WI38 (cell line): ENCODE results near the gene GRIN3B.

ENCODE experiments used
- H3K4me3 ChIP-seq: 2 replicates; pipeline ENCODE4 v1.5.1; 2011; ENCODE audit warnings: low read depth, mild to moderate bottlenecking, control low read depth, low read length
- TF ChIP-seq, protein P1 (sequence below): IDR thresholded peaks from 2 replicates; pipeline ENCODE4 v1.5.1; 2012; ENCODE audit warnings: low read depth, mild to moderate bottlenecking, control low read depth, low read length

The GRIN3B gene

DNA sequence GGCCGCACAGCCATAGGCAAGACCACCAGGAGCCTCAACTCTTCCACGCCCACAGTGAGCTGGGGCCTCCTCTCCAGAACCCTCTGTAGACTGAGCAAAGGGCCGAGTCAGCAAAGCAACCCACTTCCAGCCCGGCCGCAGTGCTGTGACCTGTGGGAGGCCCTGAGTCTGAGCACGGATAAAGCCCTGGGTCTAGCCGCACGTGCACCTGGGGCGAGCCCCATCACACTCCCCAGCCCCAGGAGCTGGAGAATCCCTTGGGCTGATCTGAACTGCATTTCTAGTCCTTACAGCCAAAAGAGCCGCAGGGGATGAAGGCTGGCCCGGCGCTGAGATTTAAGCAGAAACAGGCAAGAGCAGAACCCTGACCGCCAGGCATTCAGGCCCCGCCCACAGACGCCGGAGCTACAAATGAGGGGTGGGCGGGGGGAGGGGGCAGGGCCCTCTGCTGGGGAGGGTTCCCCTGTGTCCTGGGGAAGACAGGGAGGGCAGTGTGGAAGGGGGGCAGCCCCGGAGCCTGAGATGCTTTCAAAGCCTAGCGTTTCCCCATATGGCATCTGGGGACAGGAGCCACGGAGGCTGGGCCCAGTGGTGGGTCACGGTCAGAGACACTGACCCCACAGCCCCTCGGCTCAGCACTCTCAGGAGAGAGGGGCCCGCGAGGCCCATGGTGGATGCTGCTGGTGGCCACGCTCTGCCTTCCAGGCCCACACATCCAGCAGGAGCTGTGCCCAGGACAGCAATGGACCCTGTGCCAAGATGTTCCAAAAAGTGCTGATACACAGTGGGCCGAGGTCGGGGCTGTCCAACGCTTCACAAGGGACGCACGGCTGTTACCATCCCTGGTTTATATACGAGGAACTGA lies 15.8 kb downstream of the GRIN3B start:
- TF ChIP-seq, protein P1, sequence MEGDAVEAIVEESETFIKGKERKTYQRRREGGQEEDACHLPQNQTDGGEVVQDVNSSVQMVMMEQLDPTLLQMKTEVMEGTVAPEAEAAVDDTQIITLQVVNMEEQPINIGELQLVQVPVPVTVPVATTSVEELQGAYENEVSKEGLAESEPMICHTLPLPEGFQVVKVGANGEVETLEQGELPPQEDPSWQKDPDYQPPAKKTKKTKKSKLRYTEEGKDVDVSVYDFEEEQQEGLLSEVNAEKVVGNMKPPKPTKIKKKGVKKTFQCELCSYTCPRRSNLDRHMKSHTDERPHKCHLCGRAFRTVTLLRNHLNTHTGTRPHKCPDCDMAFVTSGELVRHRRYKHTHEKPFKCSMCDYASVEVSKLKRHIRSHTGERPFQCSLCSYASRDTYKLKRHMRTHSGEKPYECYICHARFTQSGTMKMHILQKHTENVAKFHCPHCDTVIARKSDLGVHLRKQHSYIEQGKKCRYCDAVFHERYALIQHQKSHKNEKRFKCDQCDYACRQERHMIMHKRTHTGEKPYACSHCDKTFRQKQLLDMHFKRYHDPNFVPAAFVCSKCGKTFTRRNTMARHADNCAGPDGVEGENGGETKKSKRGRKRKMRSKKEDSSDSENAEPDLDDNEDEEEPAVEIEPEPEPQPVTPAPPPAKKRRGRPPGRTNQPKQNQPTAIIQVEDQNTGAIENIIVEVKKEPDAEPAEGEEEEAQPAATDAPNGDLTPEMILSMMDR: no peak
- no peak overlapping the region for H3K4me3 ChIP-seq

DNA sequence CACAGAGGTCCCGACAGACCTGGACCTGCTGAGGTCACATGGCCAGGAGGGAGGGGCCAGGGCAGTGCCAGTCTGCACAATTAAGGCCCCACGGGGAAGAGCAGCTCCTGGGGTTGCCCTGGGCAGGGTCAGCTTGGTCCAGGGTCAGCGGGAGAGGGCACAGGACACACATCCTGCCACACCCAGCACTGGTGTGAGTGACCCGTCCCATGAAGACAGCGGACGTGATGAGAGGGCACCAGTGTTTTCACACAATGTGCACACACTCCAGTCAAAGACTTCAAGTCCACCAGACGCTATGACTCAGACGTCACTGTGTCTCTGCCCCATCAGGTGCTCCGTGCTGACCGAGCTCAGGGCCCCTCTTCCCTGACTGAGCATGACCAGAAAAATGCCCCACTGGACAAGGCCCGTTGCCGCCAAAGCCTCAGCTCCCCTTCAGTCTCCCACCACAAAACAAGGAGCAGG lies 16.5 kb downstream of the GRIN3B start:
- TF ChIP-seq, protein P1: no peak
- H3K4me3 ChIP-seq: peak overlapping the region; percentile 24; the same call in 1 of the 2 replicates

- peak overlapping the region; percentile 24; the same call in 1 of the 2 replicates for H3K4me3 ChIP-seq
- TF ChIP-seq, protein P1: no peak
Measured at GRCh38 chr19:1017115-1017905, 17.1 kb downstream of the GRIN3B start.

GRCh38 chr19:1017906-1018305 lies 17.7 kb downstream of the GRIN3B start:
- H3K4me3 ChIP-seq: no peak overlapping the region
- TF ChIP-seq, protein P1: no peak

DNA sequence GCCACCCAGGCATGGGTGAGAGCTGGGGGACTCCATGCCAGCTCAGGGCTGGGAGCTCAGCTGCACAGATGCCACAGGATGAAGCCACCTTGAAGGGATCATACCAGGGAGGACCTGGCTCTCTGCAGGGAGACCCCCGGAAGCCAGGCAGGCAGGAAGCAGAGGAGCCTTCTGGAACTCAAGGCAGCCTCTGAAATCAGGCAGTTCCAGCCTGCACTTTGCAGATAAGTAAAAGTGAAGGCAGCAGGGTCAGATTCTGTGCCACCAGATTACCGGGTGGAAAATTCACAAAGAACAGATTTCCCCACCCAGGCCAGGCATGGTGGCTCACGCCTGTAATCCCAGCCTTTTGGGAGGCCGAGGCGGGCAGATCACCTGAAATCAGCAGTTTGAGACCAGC lies 18.2 kb downstream of the GRIN3B start:
- no peak overlapping the region for H3K4me3 ChIP-seq
- TF ChIP-seq, protein P1: no peak

DNA sequence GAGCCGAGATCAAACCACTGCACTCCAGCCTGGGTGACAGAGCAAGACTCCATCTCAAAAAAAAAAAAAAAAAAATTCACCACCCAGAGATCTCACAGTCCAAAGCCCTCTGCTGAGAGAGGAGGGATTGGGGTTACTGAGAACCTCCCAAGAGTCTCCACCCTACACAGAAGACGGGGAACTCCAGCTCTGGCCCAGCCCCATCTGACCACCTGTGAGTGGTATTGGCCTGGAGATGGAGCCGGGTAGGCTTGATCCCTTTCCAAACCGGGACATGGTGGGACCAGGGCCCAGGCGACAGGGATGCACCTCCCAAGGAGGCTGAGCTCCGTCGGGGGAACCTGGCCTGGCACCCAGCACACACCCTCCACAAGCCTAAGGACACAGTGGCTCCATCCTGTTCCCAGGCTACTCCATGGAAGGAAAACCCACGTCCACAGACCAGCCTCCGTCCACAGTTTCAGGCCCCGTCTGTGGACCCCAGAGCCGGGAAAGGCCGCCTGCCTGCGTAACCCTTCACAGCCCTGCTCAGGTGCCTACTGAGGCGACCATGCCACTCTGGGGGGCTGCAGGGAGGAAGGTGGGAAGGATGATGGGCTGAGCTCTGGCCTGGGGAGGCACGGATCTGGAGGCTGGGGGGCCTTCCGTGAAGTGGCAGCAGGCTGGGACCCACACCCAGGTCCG lies 18.9 kb downstream of the GRIN3B start:
- H3K4me3 ChIP-seq: peak overlapping the region; percentile 88
- TF ChIP-seq, protein P1: no peak

- peak overlapping the region; percentile 88 for H3K4me3 ChIP-seq
- TF ChIP-seq, protein P1: no peak
Measured at GRCh38 chr19:1019616-1019961, 19.4 kb downstream of the GRIN3B start.
